HEK293 (cell line): ENCODE measurements around the gene SH3GLB1.

Source experiments
- ATF2 ChIP-seq: fragments of 450-650 bp; formaldehyde crosslinking; IDR thresholded peaks from 2 replicates; pipeline ENCODE4 v1.5.1; 2016; ENCODE audit warnings: missing biosample characterization, missing genetic modification characterization, low read depth
- GLI2 ChIP-seq: fragments of 450-650 bp; formaldehyde crosslinking; IDR thresholded peaks from 2 replicates; pipeline ENCODE4; 2017; ENCODE audit warnings: missing biosample characterization, missing genetic modification characterization, low read depth, borderline replicate concordance
- HOXC10 ChIP-seq: sonication (generic); formaldehyde crosslinking; IDR thresholded peaks from 2 replicates; pipeline ENCODE4 v1.8.1; 2023; ENCODE audit warnings: mild to moderate bottlenecking, missing genetic modification reagents
- INSM2 ChIP-seq: fragments of 450-650 bp; formaldehyde crosslinking; IDR thresholded peaks from 2 replicates; pipeline ENCODE4 v1.5.1; 2016; ENCODE audit warnings: missing biosample characterization, missing genetic modification characterization
- KLF10 ChIP-seq: fragments of 450-650 bp; IDR thresholded peaks from 2 replicates; pipeline ENCODE4 v1.5.1; 2018; ENCODE audit warnings: missing biosample characterization, mild to moderate bottlenecking, missing genetic modification characterization
- OVOL3 ChIP-seq: fragments of 450-650 bp; formaldehyde crosslinking; IDR thresholded peaks from 2 replicates; pipeline ENCODE4 v1.5.1; 2016; ENCODE audit warnings: missing biosample characterization, missing genetic modification characterization
- PBX3 ChIP-seq: sonication (generic); formaldehyde crosslinking; IDR thresholded peaks from 2 replicates; pipeline ENCODE4 v1.8.1; 2022; ENCODE audit warnings: mild to moderate bottlenecking, moderate library complexity, missing genetic modification reagents
- PRDM10 ChIP-seq: fragments of 450-650 bp; formaldehyde crosslinking; IDR thresholded peaks from 2 replicates; pipeline ENCODE4 v1.5.1; 2016; ENCODE audit warnings: missing biosample characterization, missing genetic modification characterization
- SP2 ChIP-seq: fragments of 450-650 bp; formaldehyde crosslinking; IDR thresholded peaks from 2 replicates; pipeline ENCODE4 v1.5.1; 2016; ENCODE audit warnings: missing biosample characterization, missing genetic modification characterization
- ZBTB26 ChIP-seq: fragments of 450-650 bp; formaldehyde crosslinking; optimal IDR thresholded peaks from 2 replicates; pipeline ENCODE3; 2016; ENCODE audit warnings: missing biosample characterization, mild to moderate bottlenecking, missing genetic modification characterization
- ZBTB7A ChIP-seq: fragments of 450-650 bp; formaldehyde crosslinking; IDR thresholded peaks from 2 replicates; pipeline ENCODE4 v1.5.1; 2016; ENCODE audit warnings: low read depth, missing biosample characterization, missing genetic modification characterization
- ZFP37 ChIP-seq: fragments of 450-650 bp; formaldehyde crosslinking; IDR thresholded peaks from 2 replicates; pipeline ENCODE4 v1.5.1; 2016; ENCODE audit warnings: missing biosample characterization, missing genetic modification characterization
- ZFP69B ChIP-seq: fragments of 450-650 bp; formaldehyde crosslinking; IDR thresholded peaks from 2 replicates; pipeline ENCODE4 v1.5.1; 2016; ENCODE audit warnings: missing biosample characterization, missing genetic modification characterization
- ZNF114 ChIP-seq: fragments of 450-650 bp; formaldehyde crosslinking; IDR thresholded peaks from 2 replicates; pipeline ENCODE4 v1.5.0; 2017; ENCODE audit warnings: missing biosample characterization, missing genetic modification characterization
- ZNF121 ChIP-seq: fragments of 450-650 bp; formaldehyde crosslinking; IDR thresholded peaks from 2 replicates; pipeline ENCODE4 v1.5.1; 2016; ENCODE audit warnings: missing biosample characterization, missing genetic modification characterization
- ZNF280C ChIP-seq: fragments of 450-650 bp; formaldehyde crosslinking; IDR thresholded peaks from 2 replicates; pipeline ENCODE4 v1.5.1; 2016; ENCODE audit warnings: missing biosample characterization, missing genetic modification characterization
- ZNF501 ChIP-seq: fragments of 450-650 bp; formaldehyde crosslinking; IDR thresholded peaks from 2 replicates; pipeline ENCODE4 v1.5.1; 2016; ENCODE audit warnings: missing biosample characterization, missing genetic modification characterization
- ZNF513 ChIP-seq: fragments of 450-650 bp; IDR thresholded peaks from 2 replicates; pipeline ENCODE4 v1.5.1; 2018; ENCODE audit warnings: missing biosample characterization, missing genetic modification characterization
- ZNF544 ChIP-seq: fragments of 450-650 bp; formaldehyde crosslinking; IDR thresholded peaks from 2 replicates; pipeline ENCODE4 v1.5.0; 2017; ENCODE audit warnings: missing biosample characterization, missing genetic modification characterization
- ZNF558 ChIP-seq: fragments of 450-650 bp; formaldehyde crosslinking; IDR thresholded peaks from 2 replicates; pipeline ENCODE4 v1.5.1; 2016; ENCODE audit warnings: missing biosample characterization, missing genetic modification characterization
- ZNF561 ChIP-seq: fragments of 450-650 bp; IDR thresholded peaks from 2 replicates; pipeline ENCODE4 v1.5.1; 2018; ENCODE audit warnings: missing biosample characterization, missing genetic modification characterization, borderline replicate concordance
- ZNF621 ChIP-seq: fragments of 450-650 bp; formaldehyde crosslinking; IDR thresholded peaks from 2 replicates; pipeline ENCODE4 v1.5.1; 2017; ENCODE audit warnings: missing biosample characterization, missing genetic modification characterization
- ZNF785 ChIP-seq: fragments of 450-650 bp; formaldehyde crosslinking; IDR thresholded peaks from 2 replicates; pipeline ENCODE4 v1.5.1; 2016; ENCODE audit warnings: missing biosample characterization, missing genetic modification characterization
- ZSCAN30 ChIP-seq: fragments of 450-650 bp; IDR thresholded peaks from 2 replicates; pipeline ENCODE4 v1.5.1; 2018; ENCODE audit warnings: missing biosample characterization, mild to moderate bottlenecking, missing genetic modification characterization, moderate library complexity

Gene SH3GLB1

GRCh38 chr1:86774305-86775295 is 70.2 kb downstream of the SH3GLB1 start (continued):
- TF ChIP-seq ZNF561 (tag by site-specific recombination) (peak; percentile 99), SP2 (tag by site-specific recombination) (peak; percentile 55; the same call in 1 of the 2 replicates), ZNF114 (no peak), PRDM10 (tag by site-specific recombination) (peak; percentile 92), ATF2 (tag by site-specific recombination) (peak; percentile 75), OVOL3 (peak; percentile 99), ZNF785 (tag by site-specific recombination) (no peak), HOXC10 (CRISPR knock-in tag) (no peak), PBX3 (CRISPR knock-in tag) (no peak), ZNF621 (tag by site-specific recombination) (no peak), ZFP69B (tag by site-specific recombination) (peak; percentile 83), INSM2 (tag by site-specific recombination) (peak; percentile 100), ZNF558 (tag by site-specific recombination) (peak; percentile 77), ZNF501 (peak; percentile 75; the same call in 1 of the 2 replicates), ZSCAN30 (tag by site-specific recombination) (peak; percentile 98), ZNF544 (tag by site-specific recombination) (no peak), ZFP37 (tag by site-specific recombination) (0 out of 2 replicates have a peak, but pooled peaks have one; percentile 71), ZNF121 (tag by site-specific recombination) (no peak), ZBTB7A (tag by site-specific recombination) (no peak), ZNF513 (tag by site-specific recombination) (peak; percentile 93), ZNF280C (tag by site-specific recombination) (no peak), GLI2 (tag by site-specific recombination) (peak; percentile 100), KLF10 (tag by site-specific recombination) (peak; percentile 97), ZBTB26 (tag by site-specific recombination) (peak; percentile 23)
